HG02885 (cell line): ENCODE results near the gene CCDC83.
"Not testable (repeated sequence)": the region's sequence is repeated elsewhere in the genome, so short reads cannot be mapped to it uniquely, and the experiment has no call there.

Experiments
- ATAC-seq: cut with Tn5 transposase; IDR thresholded peaks from one replicate; pipeline ENCODE4 v1.9.1; 2021; ENCODE audit warnings: mild to moderate bottlenecking; ENCODE audit not compliant: unreplicated experiment, poor library complexity

CCDC83 gene

GRCh38 chr11:85875505-85875904, 20.3 kb downstream of the CCDC83 start:
- no peak for ATAC-seq

DNA sequence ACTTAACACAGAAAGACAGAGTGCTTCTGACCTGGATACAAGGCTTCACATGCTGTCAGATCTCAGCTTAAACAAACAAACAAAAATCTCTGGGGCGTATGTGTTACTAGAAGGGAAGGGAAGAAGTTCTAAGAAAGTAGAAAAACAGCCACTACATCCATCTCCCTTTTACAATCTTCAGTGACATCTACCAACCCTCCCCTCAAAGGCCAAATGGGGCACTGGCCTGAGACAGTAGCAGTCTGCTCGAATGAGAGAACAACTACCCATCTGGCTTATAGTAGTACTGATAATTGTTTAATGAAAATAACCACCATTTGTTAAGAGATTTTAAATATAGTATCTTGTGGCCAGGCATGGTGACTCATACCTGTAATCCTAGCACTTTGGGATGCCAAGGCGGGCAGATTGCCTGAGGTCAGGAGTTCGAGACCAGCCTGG, 29.4 kb downstream of the CCDC83 start:
- ATAC-seq, result no peak

GRCh38 chr11:85886089-85887056, 31.2 kb downstream of the CCDC83 start:
- ATAC-seq, result no peak

- no peak for ATAC-seq
Measured at GRCh38 chr11:85889108-85889507, 33.9 kb downstream of the CCDC83 start.

GRCh38 chr11:85889676-85890579, 34.7 kb downstream of the CCDC83 start:
- no peak for ATAC-seq

DNA sequence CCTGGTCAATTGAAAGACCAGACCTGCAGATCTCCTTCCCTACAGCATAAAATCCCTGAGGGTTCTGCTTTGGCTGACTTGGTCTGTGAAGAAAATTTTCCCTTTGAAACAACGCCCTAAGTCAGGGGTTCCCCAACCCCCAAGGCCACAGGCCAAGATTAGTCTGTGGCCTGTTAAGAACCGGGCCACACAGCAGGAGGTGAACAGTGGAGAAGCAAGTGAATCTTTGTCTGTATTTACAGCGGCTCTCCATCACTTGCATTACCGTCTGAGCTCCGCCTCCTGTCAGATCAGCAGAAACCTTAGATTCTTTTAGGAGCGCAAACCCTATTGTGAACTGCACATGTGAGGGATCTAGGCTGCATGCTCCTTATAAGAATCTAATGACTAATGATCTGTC, 38.2 kb downstream of the CCDC83 start:
- ATAC-seq, result no peak

GRCh38 chr11:85896876-85897275, 41.7 kb downstream of the CCDC83 start:
- ATAC-seq, result no peak

DNA sequence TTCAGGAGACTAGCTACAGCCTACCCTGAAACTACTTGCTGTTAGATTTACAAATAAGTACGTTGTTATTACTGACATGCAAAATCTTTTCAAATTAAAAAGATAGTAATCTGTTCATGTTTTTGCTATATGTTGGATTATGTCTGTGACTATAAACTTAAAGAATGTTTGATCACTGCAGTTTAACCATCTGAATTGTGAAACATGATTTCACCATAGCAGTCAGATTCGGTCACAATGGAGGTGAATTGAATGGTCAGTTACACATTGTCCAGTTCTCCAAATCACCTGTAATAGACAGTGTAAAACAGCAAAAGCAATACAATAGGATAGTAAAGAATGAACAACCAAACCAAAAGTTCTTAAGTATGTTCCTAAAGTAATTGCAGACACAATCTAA, 43.3 kb downstream of the CCDC83 start:
- ATAC-seq, result no peak

DNA sequence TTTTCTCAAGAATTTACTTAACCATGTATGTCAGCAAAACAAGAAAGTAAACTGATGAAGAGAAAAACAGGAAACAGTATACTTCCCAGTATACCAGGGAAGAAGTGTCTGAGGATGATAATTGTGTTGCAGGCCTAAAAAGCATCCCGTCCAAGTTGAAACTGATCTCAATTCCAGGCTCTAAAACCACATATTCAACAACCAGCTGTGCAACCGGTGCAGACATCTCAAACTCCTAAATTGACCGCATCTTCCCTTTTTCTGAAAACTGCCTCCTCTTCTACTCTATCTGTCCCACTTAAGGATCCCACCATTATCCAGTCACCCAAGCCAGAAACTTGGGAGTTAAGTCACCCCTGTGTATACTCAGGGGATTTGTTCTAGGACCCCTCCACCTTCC, 47.2 kb downstream of the CCDC83 start:
- ATAC-seq, result no peak

DNA sequence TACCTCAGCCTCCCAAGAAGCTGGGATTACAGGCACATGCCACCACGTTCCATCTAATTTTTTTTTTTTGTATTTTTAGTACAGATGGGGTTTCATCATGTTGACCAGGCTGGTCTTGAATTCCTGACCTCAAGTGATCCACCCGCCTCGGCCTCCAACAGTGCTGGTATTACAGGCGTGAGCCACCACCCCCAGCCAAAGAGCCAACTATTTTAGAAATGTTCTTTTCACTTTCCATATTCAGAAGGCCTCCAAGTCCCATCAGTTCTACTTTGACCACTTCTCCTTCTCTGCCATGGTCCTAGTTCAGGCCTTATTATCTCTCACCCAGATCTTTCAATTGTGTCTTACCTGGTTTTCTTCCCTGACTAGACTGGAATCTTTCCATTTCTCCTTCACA, 48.2 kb downstream of the CCDC83 start:
- no peak for ATAC-seq

DNA sequence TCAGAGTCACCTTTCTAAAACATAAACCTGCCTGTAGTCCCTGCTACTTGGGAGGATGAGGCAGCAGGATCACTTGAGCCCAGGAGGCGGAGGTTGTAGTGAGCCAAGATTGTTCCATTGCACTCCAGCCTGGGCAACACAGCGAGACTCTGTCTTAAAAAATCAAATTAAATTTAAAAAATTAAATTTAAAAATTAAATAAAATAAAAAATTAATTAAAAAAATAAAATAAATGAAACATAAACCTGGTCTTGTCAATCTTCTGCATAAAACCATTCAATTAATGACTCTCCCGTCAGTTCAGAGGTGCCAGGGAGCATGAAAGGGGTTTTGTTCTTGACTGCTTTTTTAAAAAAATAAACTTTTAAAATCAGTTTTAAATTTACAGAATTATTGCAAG, 48.6 kb downstream of the CCDC83 start:
- no peak for ATAC-seq

DNA sequence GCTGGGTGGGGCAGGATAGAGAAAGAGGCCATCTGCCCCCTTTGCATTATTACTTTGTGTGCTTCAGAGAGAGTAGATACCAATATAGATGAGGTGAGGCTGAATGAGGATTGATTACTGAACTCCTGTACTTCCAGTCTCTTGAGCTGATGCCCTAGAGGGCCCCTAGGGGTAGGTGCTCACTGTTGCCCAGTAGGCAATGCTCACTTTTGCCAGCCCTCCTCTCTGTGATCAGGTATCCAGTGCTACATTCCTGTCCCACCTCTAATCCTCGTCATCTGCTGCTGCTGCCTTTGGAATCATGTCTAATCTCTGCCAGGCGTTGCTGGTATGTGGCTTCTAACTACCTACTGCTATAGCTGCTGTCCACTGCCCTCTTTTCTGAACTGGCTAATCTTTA, 57.2 kb downstream of the CCDC83 start:
- no peak for ATAC-seq

GRCh38 chr11:85913513-85913912, 58.3 kb downstream of the CCDC83 start:
- ATAC-seq, result no peak

DNA sequence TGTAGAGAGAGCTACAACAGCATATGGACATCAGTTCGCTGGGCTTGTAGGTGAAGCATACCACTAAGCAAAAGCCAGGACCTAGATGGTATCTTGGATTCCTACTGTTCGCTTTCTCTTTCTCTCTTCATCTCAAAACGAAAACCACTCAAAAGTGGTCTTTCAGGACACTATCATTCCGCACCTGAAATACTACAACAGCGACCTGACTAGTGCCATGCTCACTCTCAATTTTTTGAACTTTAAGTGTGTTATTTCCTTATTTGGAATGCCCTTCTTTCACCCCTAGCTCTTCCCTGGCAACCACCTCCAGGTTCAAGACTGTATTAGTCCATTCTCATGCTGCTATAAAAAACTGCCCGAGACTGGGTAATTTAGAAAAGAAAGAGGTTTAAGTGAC, 59.2 kb downstream of the CCDC83 start:
- ATAC-seq, result no peak

- no peak for ATAC-seq
Measured at GRCh38 chr11:85918910-85919794, 64.0 kb downstream of the CCDC83 start.

GRCh38 chr11:85922367-85922766, 67.2 kb downstream of the CCDC83 start:
- ATAC-seq, result peak; percentile 62

DNA sequence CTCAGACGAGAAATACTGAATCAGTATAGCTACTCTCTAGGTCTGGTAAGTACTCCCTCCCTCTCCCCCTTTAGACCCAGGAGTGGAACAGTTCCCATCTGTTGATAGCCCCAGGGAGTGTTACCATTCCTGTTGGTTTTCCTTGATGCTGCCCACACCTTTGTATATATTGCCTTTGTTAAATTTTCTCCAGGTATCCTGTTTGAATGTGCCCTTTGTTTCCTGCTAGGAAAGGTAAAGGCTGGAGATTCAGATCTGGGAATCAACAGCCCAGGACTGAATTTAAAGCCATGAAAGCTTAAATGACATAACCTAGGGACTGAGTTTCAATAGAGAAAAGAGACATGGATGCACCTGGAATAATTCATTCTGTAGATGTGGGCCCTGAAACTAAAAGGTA, 68.3 kb downstream of the CCDC83 start:
- ATAC-seq, result no peak

- not testable (repeated sequence) for ATAC-seq
Measured at GRCh38 chr11:85926653-85927214, 71.6 kb downstream of the CCDC83 start.

GRCh38 chr11:85930879-85931366, 75.7 kb downstream of the CCDC83 start:
- ATAC-seq, result no peak
